Measurements from ENCODE around the gene CRTC3.

Gene CRTC3

GRCh38 chr15:90571063-90571541, 41.4 kb downstream of the CRTC3 start:
- H3K9ac ChIP-seq: peak overlapping the region in 10 of 11 experiments; percentile 32 to 71 (median 53); a peak in 16 of 22 replicates
- peak overlapping the region; percentile 10 to 85 (median 67); a peak in 20 of 22 replicates for H3K27ac ChIP-seq
- peaks cover 25 to 90% (median 65%) of the 10 kb centered on the region in 10 experiments for H3K4me1 ChIP-seq
- no peaks in the 10 kb centered on the region for H3K27me3 ChIP-seq
- H3K36me3 ChIP-seq: peaks cover 0 to 29% (median 16%) of the 10 kb centered on the region in 11 experiments; a peak in 15 of 22 replicates
- H4K20me1 ChIP-seq: peaks cover 0 to 24% (median 0%) of the 10 kb centered on the region in 11 experiments; a peak in 3 of 22 replicates
- H3K4me3 ChIP-seq: peak overlapping the region in 3 of 10 experiments; percentile 22 to 33 (median 26); a peak in 4 of 20 replicates
- H3K9me3 ChIP-seq (replicated peaks in 1 of 11): peaks cover 0 to 25% (median 17%) of the 10 kb centered on the region in 11 experiments; a peak in 17 of 22 replicates
- no peak for TF ChIP-seq Cebpa-rat (IDR thresholded peaks at IDR 0.05)
- peak overlapping the region; percentile 40 to 92 (median 75) for H3K4me2 ChIP-seq

- Histone ChIP-seq H3K9me3 (replicated peaks in 1 of 11) (peaks cover 0 to 7% (median under 1%) of the 10 kb centered on the region in 11 experiments; a peak in 11 of 22 replicates), H3K36me3 (peaks cover 2 to 22% (median 8%) of the 10 kb centered on the region in 11 experiments; a peak in 12 of 22 replicates), H4K20me1 (peaks cover 0 to 34% (median 5%) of the 10 kb centered on the region in 11 experiments; a peak in 4 of 22 replicates), H3K4me3 (no peak overlapping the region), H3K27ac (peak overlapping the region in 2 of 11 experiments; percentile 58 to 84; a peak in 3 of 22 replicates), H3K4me2 (peak overlapping the region in 4 of 11 experiments; percentile 75 to 92 (median 80); a peak in 4 of 22 replicates), H3K4me1 (peaks cover 25 to 90% (median 52%) of the 10 kb centered on the region in 10 experiments), H3K9ac (peak overlapping the region in 1 of 11 experiments; percentile 42; a peak in 1 of 22 replicates), H3K27me3 (no peaks in the 10 kb centered on the region)
- TF ChIP-seq Cebpa-rat (IDR thresholded peaks at IDR 0.05): no peak
These were observed 43.2 kb downstream of the CRTC3 start for GRCh38 chr15:90572893-90573292.

GRCh38 chr15:90576711-90577389, 47.1 kb downstream of the CRTC3 start:
- H3K27ac ChIP-seq: 0 out of 22 replicates have a peak overlapping the region, but pooled peaks of 2 of the 11 experiments have one; percentile 3 to 12
- no peak overlapping the region for H3K9ac ChIP-seq
- no peak for TF ChIP-seq Cebpa-rat (IDR thresholded peaks at IDR 0.05)

GRCh38 chr15:90579213-90579612, 49.5 kb downstream of the CRTC3 start:
- Histone ChIP-seq H3K36me3 (peaks cover 0 to 15% (median 4%) of the 10 kb centered on the region in 11 experiments; a peak in 5 of 22 replicates), H3K9ac (no peak overlapping the region), H3K4me1 (peaks cover 50 to 84% (median 65%) of the 10 kb centered on the region in 10 experiments), H4K20me1 (peaks cover 0 to 80% (median 7%) of the 10 kb centered on the region in 11 experiments; a peak in 6 of 22 replicates), H3K9me3 (replicated peaks in 1 of 11) (no peaks in the 10 kb centered on the region), H3K4me2 (peak overlapping the region in 9 of 11 experiments; percentile 29 to 85 (median 55); a peak in 16 of 22 replicates), H3K4me3 (no peak overlapping the region), H3K27ac (peak overlapping the region in 2 of 11 experiments; percentile 6 to 9; a peak in 2 of 22 replicates), H3K27me3 (no peaks in the 10 kb centered on the region)
- TF ChIP-seq Cebpa-rat (IDR thresholded peaks at IDR 0.05): no peak

More at GRCh38 chr15:90576711-90577389, 47.1 kb downstream of the CRTC3 start:
- peaks cover 0 to 57% (median 5%) of the 10 kb centered on the region in 11 experiments; a peak in 5 of 22 replicates for H4K20me1 ChIP-seq
- H3K4me1 ChIP-seq: peaks cover 30 to 84% (median 51%) of the 10 kb centered on the region in 10 experiments
- no peak overlapping the region for H3K4me3 ChIP-seq
- peaks cover 0 to 21% (median 7%) of the 10 kb centered on the region in 11 experiments; a peak in 8 of 22 replicates for H3K36me3 ChIP-seq
- peak overlapping the region in 5 of 11 experiments; percentile 6 to 53 (median 13); a peak in 7 of 22 replicates for H3K4me2 ChIP-seq
- no peaks in the 10 kb centered on the region for H3K27me3 ChIP-seq
- H3K9me3 ChIP-seq (replicated peaks in 1 of 11): peaks cover 0 to 5% (median 0%) of the 10 kb centered on the region in 11 experiments; a peak in 2 of 22 replicates

GRCh38 chr15:90580099-90580498, 50.4 kb downstream of the CRTC3 start:
- H3K9me3 ChIP-seq (replicated peaks in 1 of 11): no peaks in the 10 kb centered on the region
- H3K27me3 ChIP-seq: no peaks in the 10 kb centered on the region
- peak overlapping the region in 2 of 11 experiments; percentile 0 to 17; a peak in 2 of 22 replicates for H3K27ac ChIP-seq
- H3K36me3 ChIP-seq: peaks cover 0 to 24% (median 10%) of the 10 kb centered on the region in 11 experiments; a peak in 7 of 22 replicates
- H3K4me2 ChIP-seq: peak overlapping the region; percentile 1 to 85 (median 47); a peak in 14 of 22 replicates
- H3K4me1 ChIP-seq: peaks cover 49 to 76% (median 60%) of the 10 kb centered on the region in 10 experiments
- H3K9ac ChIP-seq: no peak overlapping the region; a peak in 1 of 22 replicates
- H4K20me1 ChIP-seq: peaks cover 0 to 87% (median 7%) of the 10 kb centered on the region in 11 experiments; a peak in 6 of 22 replicates
- no peak overlapping the region for H3K4me3 ChIP-seq
- TF ChIP-seq Cebpa-rat (IDR thresholded peaks at IDR 0.05): no peak

GRCh38 chr15:90580541-90580940, 50.8 kb downstream of the CRTC3 start:
- Histone ChIP-seq H4K20me1 (peaks cover 0 to 88% (median 7%) of the 10 kb centered on the region in 11 experiments; a peak in 7 of 22 replicates), H3K4me1 (peaks cover 49 to 75% (median 59%) of the 10 kb centered on the region in 10 experiments)

GRCh38 chr15:90580946-90581345, 51.2 kb downstream of the CRTC3 start:
- Histone ChIP-seq H3K9ac (no peak overlapping the region), H3K27ac (peak overlapping the region in 1 of 11 experiments; percentile 33; a peak in 1 of 22 replicates), H3K36me3 (peaks cover 0 to 26% (median 10%) of the 10 kb centered on the region in 11 experiments; a peak in 6 of 22 replicates), H3K27me3 (no peaks in the 10 kb centered on the region), H3K9me3 (replicated peaks in 1 of 11) (no peaks in the 10 kb centered on the region), H4K20me1 (peaks cover 0 to 90% (median 7%) of the 10 kb centered on the region in 11 experiments; a peak in 7 of 22 replicates), H3K4me1 (peaks cover 49 to 77% (median 59%) of the 10 kb centered on the region in 10 experiments), H3K4me2 (peak overlapping the region; percentile 1 to 85 (median 47); a peak in 18 of 22 replicates), H3K4me3 (no peak overlapping the region)
- no peak for TF ChIP-seq Cebpa-rat (IDR thresholded peaks at IDR 0.05)

More at GRCh38 chr15:90580541-90580940, 50.8 kb downstream of the CRTC3 start:
- H3K9me3 ChIP-seq (replicated peaks in 1 of 11): no peaks in the 10 kb centered on the region
- peaks cover 0 to 26% (median 10%) of the 10 kb centered on the region in 11 experiments; a peak in 6 of 22 replicates for H3K36me3 ChIP-seq
- peak overlapping the region in 2 of 11 experiments; percentile 0 to 17; a peak in 2 of 22 replicates for H3K27ac ChIP-seq
- TF ChIP-seq Cebpa-rat (IDR thresholded peaks at IDR 0.05): no peak
- no peak overlapping the region for H3K4me3 ChIP-seq
- H3K9ac ChIP-seq: no peak overlapping the region; a peak in 1 of 22 replicates
- H3K27me3 ChIP-seq: no peaks in the 10 kb centered on the region
- H3K4me2 ChIP-seq: peak overlapping the region; percentile 1 to 85 (median 47); a peak in 18 of 22 replicates

GRCh38 chr15:90581771-90582352, 52.1 kb downstream of the CRTC3 start:
- Histone ChIP-seq H3K4me3 (no peak overlapping the region), H3K27ac (peak overlapping the region in 3 of 11 experiments; percentile 4 to 14 (median 7); a peak in 3 of 22 replicates), H4K20me1 (peaks cover 0 to 87% (median 5%) of the 10 kb centered on the region in 11 experiments; a peak in 7 of 22 replicates), H3K4me2 (peak overlapping the region; percentile 35 to 85 (median 55); a peak in 21 of 22 replicates), H3K27me3 (no peaks in the 10 kb centered on the region), H3K4me1 (peaks cover 56 to 79% (median 66%) of the 10 kb centered on the region in 10 experiments), H3K36me3 (peaks cover 0 to 23% (median 5%) of the 10 kb centered on the region in 11 experiments; a peak in 7 of 22 replicates), H3K9me3 (replicated peaks in 1 of 11) (no peaks in the 10 kb centered on the region), H3K9ac (0 out of 22 replicates have a peak overlapping the region, but pooled peaks of 1 of the 11 experiments have one; percentile 2)
- no peak for TF ChIP-seq Cebpa-rat (IDR thresholded peaks at IDR 0.05)

Measured in BLaER1 treated with 17β-estradiol and CSF1 and Interleukin-3, amounts not matched to agents 10 nM and 100 nM (cell line).